K562 (cell line): ENCODE data around the gene MAN2A1. TPM values are rescaled to one million over a fixed set of nuclear protein-coding genes. Genes with fewer than 3 reads are reported as not detected.

Experiments
- AFF4 ChIP-seq: sonication (generic); formaldehyde crosslinking; IDR thresholded peaks from 2 replicates; pipeline ENCODE4 v1.8.0; 2023; ENCODE audit warnings: mild to moderate bottlenecking, missing genetic modification reagents
- CHD4 ChIP-seq: fragments of 200-600 bp; sonication (generic); IDR thresholded peaks from 3 replicates; pipeline ENCODE4 v1.6.1; 2012; ENCODE audit warnings: low read depth, mild to moderate bottlenecking, mixed read lengths, low read length, inconsistent platforms; ENCODE audit not compliant: insufficient read depth, insufficient replicate concordance, poor library complexity, severe bottlenecking
- ELF1 ChIP-seq: fragments of 200-800 bp; sonication (Bioruptor generic); IDR thresholded peaks from 2 replicates; pipeline ENCODE4 v1.6.1; 2016; ENCODE audit warnings: missing genetic modification characterization, missing compliant biosample characterization
- ETV5 ChIP-seq: sonication (generic); formaldehyde crosslinking; IDR thresholded peaks from 2 replicates; pipeline ENCODE4 v1.4.0; 2020; ENCODE audit warnings: low read depth, mild to moderate bottlenecking, missing genetic modification reagents
- GTF2E2 ChIP-seq: fragments of 200-800 bp; sonication (Bioruptor generic); IDR thresholded peaks from 2 replicates; pipeline ENCODE4 v1.6.1; 2016; ENCODE audit warnings: missing genetic modification characterization, missing compliant biosample characterization
- ILF3 ChIP-seq: fragments of 450-650 bp; IDR thresholded peaks from 2 replicates; pipeline ENCODE4 v1.6.1; 2018; ENCODE audit warnings: antibody characterized with exemption, mild to moderate bottlenecking, moderate library complexity, borderline replicate concordance
- LCOR ChIP-seq: sonication (generic); formaldehyde crosslinking; IDR thresholded peaks from 2 replicates; pipeline ENCODE4 v1.8.0; 2022; ENCODE audit warnings: mild to moderate bottlenecking, missing genetic modification reagents
- NCOR1 ChIP-seq: fragments of 450-650 bp; IDR thresholded peaks from 2 replicates; pipeline ENCODE4 v1.6.1; 2016; ENCODE audit warnings: mild to moderate bottlenecking, moderate library complexity
- RBM25 ChIP-seq: fragments of 200-400 bp; formaldehyde crosslinking; IDR thresholded peaks from 2 replicates; pipeline ENCODE4 v1.6.1; 2018; ENCODE audit warnings: low read length, low read depth, moderate library complexity; ENCODE audit not compliant: severe bottlenecking
- TRIM28 ChIP-seq: fragments of 450-650 bp; IDR thresholded peaks from 2 replicates; pipeline ENCODE4 v1.6.1; 2017
- ZFPM2 ChIP-seq: fragments of 250-450 bp; sonication (Bioruptor Pico); IDR thresholded peaks from 2 replicates; pipeline ENCODE4 v1.5.1; 2022; ENCODE audit warnings: mild to moderate bottlenecking
- ZNF274 ChIP-seq: IDR thresholded peaks from 2 replicates; pipeline ENCODE4 v1.6.1; 2011; ENCODE audit warnings: low read depth, mild to moderate bottlenecking, low read length, moderate library complexity, borderline replicate concordance
- ZNF778 ChIP-seq: fragments of 450-650 bp; formaldehyde crosslinking; IDR thresholded peaks from 2 replicates; pipeline ENCODE4 v1.4.0; 2020; ENCODE audit warnings: mild to moderate bottlenecking, moderate library complexity
- polyA plus RNA-seq, 8 experiments: library from polyadenylated mRNA; depleted of rRNA in 4 of 8; stranded (reverse) in 5 of 8; unstranded in 3 of 8; fragments of >200 nt; fragmentation: Nextera tagmentation in 2 of 8; fragmentation: Illumina TruSeq in 1 of 8; extraction: Ambion mirVana in 2 of 8; extraction: Trizol in 1 of 8; gene quantifications; 2 replicates each; pipeline versions ENCODE4 v1.2.1 to v1.2.3, GENCODE V29; 2011 to 2014; ENCODE audit warnings: inconsistent platforms in 1 of 8, missing spikeins in 1 of 8
- total RNA-seq, 7 experiments: library from RNA; depleted of rRNA in 6 of 7; stranded (reverse); fragments of >200 nt in 6 of 7; fragmentation: Illumina TruSeq in 2 of 7; extraction: Trizol in 2 of 7; gene quantifications; 2 replicates each; pipeline versions ENCODE4 v1.2.1 to v1.2.3, GENCODE V29; 2011 to 2021; ENCODE audit warnings: low replicate concordance in 1 of 7
- TF ChIP-seq, protein P1 (sequence below): fragments of 250-450 bp; sonication (Bioruptor Pico); IDR thresholded peaks from 2 replicates; pipeline ENCODE4 v1.4.0; 2020
- TF ChIP-seq, protein P2 (sequence below), 3 experiments: IDR thresholded peaks in 2 of 3; conservative IDR thresholded peaks in 1 of 3; 2 replicates each; pipeline ENCODE4 v1.5.1; 2011 to 2012; ENCODE audit warnings: low read length in 3 of 3, mild to moderate bottlenecking in 3 of 3, control low read depth in 2 of 3, improper control_type of control experiment in 1 of 3, inconsistent platforms in 1 of 3, low read depth in 1 of 3, mixed read lengths in 1 of 3, moderate library complexity in 1 of 3; ENCODE audit not compliant: insufficient read depth in 2 of 3

MAN2A1 gene
- total and polyA plus RNA-seq, 9 of the 15 experiments (the other 6 are each of a cell fraction or from before 2014, with no cell fraction given) = 5.2 to 32.0 (median 19.8) TPM

- TF ChIP-seq LCOR (CRISPR knock-in tag) (0 out of 2 replicates have a peak, but pooled peaks have one; percentile 22), ZFPM2 (no peak), ELF1 (tag) (no peak), ZNF274 (no peak), AFF4 (CRISPR knock-in tag) (peak; percentile 64; the same call in 1 of the 2 replicates), CHD4 (no peak), ILF3 (no peak), NCOR1 (no peak), ETV5 (CRISPR knock-in tag) (0 out of 2 replicates have a peak, but pooled peaks have one; percentile 35), TRIM28 (0 out of 2 replicates have a peak, but pooled peaks have one; percentile 48), RBM25 (no peak), GTF2E2 (tag) (no peak), ZNF778 (CRISPR knock-in tag) (no peak)
- TF ChIP-seq, protein P1, sequence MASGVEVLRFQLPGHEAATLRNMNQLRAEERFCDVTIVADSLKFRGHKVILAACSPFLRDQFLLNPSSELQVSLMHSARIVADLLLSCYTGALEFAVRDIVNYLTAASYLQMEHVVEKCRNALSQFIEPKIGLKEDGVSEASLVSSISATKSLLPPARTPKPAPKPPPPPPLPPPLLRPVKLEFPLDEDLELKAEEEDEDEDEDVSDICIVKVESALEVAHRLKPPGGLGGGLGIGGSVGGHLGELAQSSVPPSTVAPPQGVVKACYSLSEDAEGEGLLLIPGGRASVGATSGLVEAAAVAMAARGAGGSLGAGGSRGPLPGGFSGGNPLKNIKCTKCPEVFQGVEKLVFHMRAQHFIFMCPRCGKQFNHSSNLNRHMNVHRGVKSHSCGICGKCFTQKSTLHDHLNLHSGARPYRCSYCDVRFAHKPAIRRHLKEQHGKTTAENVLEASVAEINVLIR (CRISPR knock-in tag) = no peak
- TF ChIP-seq, protein P2, sequence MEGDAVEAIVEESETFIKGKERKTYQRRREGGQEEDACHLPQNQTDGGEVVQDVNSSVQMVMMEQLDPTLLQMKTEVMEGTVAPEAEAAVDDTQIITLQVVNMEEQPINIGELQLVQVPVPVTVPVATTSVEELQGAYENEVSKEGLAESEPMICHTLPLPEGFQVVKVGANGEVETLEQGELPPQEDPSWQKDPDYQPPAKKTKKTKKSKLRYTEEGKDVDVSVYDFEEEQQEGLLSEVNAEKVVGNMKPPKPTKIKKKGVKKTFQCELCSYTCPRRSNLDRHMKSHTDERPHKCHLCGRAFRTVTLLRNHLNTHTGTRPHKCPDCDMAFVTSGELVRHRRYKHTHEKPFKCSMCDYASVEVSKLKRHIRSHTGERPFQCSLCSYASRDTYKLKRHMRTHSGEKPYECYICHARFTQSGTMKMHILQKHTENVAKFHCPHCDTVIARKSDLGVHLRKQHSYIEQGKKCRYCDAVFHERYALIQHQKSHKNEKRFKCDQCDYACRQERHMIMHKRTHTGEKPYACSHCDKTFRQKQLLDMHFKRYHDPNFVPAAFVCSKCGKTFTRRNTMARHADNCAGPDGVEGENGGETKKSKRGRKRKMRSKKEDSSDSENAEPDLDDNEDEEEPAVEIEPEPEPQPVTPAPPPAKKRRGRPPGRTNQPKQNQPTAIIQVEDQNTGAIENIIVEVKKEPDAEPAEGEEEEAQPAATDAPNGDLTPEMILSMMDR (IDR thresholded peaks at IDR 0.05 in 2 of 3, conservative IDR thresholded peaks at IDR 0.05 in 1 of 3; ENCODE audit: insufficient read depth in 2 of 3, low read depth in 1 of 3, low read length in 3 of 3) = peak; percentile 84 to 95 (median 88)
- TF ChIP-seq, all 486 proteins: peak for 40
Observed at GRCh38 chr5:109690975-109691574, 1.3 kb downstream of the MAN2A1 start (continued).
